ENCODE data around the gene MT2A.
A peak's percentile ranks its signal among the peaks of the same experiment; 100 is the strongest.
"Not testable (repeated sequence)": the region's sequence is repeated elsewhere in the genome, so short reads cannot be mapped to it uniquely, and the experiment has no call there.

The MT2A gene

DNA sequence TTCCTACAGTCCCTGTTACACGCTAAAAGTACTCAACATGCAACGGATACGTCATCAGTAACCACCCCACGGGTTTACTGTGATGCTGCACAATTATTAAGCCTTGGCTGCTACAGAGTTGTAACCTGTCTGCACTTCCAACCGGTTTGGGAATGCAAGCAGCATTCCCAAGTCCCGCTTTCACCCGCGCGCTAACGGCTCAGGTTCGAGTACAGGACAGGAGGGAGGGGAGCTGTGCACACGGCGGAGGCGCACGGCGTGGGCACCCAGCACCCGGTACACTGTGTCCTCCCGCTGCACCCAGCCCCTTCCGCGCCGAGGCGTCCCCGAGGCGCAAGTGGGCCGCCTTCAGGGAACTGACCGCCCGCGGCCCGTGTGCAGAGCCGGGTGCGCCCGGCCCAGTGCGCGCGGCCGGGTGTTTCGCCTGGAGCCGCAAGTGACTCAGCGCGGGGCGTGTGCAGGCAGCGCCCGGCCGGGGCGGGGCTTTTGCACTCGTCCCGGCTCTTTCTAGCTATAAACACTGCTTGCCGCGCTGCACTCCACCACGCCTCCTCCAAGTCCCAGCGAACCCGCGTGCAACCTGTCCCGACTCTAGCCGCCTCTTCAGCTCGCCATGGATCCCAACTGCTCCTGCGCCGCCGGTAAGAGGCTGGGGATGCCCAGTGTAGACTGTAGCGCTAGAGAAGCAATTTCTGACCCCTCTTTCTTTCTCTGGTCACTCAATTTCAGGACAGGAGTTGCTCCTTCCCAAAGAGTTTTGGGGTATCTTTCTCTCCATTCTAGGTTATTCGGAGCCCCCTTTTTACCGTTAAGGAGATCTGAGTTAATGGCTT, at the start of gene MT2A:
TSS of gene MT2A (plus strand) at position 542 of the 833 bp plus-strand sequence. CDS start at position 614, 72 bp downstream.
- DNase-seq = peak; percentile 92

DNA sequence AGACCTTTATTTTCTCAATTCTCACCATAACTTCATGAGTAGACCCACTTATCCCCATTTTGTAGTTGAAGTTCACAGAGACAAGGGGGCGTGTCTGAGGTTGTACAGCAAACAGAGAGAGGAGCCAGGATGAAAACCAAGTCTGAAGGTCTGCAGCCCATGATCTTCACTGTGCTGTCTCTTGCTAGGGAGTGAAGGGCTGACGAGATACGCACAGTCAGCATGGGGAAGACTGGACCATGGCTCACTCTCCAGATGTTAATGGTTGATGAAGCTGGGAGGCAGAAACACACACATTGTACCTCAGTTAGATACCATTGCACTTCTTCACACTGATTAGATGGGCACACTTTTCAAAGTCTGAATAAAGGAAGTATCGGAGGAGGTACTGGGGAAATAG, 49.3 kb upstream of the MT2A start:
- DNase-seq = no peak

DNA sequence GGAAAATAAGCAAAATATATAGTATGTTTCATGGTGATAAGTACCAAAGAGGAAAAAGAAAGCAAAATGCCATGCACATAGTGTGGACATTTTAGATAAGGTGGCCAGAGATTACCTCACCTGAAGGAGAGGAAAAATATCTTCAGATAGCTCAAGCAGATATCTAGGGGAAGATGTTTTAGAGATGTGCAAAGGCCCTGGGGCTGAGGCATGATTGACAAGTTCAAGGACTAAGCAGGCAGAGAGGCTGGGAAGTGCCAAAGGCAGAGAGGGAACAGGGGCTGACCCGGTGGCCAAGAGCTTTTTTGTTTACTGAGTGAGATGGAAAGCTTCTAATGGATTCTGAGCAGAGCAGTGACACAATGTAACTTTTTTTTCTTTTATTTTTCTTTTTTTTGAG, 47.9 kb upstream of the MT2A start:
- DNase-seq = no peak

DNA sequence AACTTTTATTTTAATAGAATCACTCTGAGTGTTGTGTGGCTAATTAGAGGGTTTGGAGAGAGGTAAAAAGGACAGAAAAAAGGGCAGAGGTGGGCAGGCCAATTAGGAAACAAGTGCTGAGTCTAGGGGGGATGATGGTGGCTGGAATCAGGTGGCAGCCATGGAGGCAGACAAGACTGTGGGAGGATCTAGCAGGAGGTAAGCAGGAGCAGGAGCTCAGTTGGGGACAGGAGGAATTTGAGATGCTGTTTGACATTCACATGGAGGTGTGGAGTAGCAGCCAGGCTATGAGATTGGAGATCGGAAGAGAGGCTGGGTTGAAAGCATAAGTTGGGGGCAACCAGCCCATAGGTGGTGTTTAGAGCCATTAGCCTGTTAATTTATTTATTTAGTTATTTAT, 47.3 kb upstream of the MT2A start:
- DNase-seq = no peak

DNA sequence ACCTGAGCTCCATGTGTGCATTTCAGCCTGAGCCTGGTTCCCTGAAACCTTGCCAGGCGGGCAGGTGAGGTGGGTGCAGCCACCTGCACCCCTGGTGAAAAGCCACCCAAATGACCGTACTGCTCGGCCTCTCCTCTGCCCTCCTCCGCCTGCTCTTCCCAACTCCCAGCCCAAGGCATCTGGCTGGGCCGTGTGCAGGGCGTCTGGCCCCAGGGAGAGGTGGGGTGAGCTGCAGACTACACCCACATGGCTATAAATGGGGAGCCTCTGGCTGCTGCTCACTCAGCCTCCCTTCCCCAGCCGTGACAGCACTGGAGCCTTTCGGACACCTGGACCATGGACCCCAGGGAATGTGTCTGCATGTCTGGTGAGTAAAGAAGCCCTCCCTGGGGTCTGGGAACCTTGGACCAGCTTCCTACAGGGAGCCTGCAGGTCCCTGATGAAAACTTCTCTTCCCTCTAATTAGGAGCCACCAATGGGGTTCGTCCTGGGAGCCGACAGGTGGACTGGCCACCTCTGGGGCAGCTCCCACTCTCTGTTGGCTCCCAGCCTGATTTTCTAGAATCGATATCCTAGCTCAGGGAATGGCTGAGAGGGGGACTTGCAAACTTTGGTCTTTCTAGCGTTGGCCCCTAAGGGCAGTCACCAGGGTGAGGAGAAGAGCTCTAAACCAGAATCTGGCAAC, 43.4 kb upstream of the MT2A start, which contains the start of gene MT4:
TSS of gene MT4 (plus strand) at position 281 of the 685 bp plus-strand sequence. CDS start at position 337, 56 bp downstream.
- DNase-seq = no peak

DNA sequence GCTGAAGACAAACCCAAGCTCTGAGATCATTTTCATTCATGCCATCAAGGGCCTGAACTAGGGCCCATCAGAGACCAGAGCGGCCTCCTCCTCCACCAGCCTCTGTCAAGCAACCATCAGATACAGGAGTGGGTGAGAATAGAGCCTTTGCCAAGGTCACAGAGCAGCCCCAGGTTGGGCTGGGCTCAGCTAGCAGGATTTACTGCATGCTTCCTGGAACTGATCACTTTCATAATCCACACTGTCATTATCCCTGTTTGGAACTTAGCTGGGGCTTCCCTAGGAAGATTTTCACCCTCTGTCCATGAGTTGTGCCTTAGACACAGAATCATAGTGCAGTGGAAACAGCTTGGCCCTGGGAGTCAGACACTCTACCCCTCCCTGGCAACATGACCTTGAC, 38.4 kb upstream of the MT2A start:
- no peak for DNase-seq

DNA sequence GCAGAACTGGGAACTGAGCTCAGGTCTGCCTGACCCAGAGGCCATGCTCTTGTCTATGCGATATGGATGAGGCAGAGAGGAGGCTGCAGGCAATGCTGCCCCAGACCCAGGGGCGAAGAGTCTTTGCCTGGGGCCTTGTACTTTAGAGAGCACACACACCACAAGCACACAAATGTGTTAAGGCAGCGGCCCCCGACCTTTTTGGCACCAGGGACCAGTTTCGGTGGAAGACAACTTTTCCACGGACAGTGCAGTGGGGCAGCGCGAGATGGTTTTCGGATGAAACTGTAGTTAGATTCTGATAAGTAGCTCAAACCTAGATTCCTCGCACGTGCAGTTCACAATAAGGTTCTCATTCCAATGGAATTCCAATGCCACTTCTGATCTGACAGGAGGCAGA, 36.9 kb upstream of the MT2A start:
- DNase-seq = no peak

DNA sequence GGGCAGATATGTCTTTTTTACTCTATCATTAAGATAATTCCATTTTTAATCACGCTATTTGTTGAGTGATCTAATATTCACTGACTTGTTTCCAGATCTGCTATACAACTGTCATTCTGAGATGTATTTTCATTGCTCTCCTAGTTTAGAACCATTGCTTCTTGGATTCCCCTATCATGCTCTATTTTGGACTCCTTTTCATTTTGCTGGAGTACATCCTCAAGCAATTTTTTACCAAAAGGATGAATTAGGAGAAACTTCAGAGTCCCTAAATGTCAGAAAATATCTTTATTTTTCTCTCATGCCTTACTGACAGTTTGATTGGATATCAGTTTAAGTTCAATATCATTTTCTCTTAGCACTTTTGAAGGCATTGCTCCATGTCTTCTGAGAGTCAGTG, 33.8 kb upstream of the MT2A start:
- no peak for DNase-seq

DNA sequence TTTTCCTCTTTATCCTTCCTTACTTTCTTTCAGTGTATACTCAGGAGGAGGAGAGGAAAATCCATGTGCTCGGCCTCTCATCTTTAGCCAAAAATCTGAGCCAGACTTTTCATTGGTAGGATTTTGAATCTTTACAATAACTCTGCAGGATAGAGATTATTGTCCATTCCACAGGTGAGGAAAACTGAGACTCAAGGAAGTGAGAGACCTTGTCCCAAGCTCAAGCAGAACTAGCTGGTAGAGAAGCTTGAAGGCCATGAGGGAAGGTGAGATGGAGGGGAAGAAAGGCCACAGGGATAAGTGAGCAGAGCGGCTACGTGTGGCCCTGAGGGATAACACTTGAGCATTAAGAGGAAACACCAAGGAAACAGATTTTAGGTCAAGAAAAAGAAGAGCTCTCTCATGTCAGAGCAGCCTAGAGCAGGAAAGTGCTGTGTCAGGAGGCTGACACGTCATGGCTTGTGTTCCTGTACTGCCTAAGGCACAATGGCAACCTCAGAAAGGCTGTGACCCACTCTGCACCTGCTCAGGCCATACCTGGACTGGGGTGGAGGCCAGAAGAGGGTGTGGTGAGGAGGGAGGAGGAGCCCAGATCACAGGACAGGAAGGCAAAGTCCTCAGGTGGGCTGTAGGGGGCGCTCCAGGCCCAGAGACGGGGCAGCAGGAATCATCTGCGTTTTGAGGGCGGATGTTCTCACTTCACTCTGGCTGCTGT, 31.6 kb upstream of the MT2A start:
- peak; percentile 5 for DNase-seq

DNA sequence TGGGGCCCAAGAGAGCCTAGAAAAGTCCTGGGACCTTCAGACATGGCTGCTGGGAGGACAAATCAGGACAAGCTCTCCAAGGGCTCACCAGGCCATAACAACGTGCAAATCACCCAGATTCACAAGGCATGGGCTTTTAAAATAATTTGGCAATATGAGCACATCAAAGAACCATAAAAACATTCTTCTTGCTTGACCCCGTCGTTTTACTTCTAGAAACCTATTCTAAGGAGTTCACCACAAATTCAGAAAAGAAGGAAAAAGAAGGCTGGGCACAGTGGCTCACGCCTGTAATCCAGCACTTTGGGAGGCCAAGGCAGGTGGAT, 31.1 kb upstream of the MT2A start:
- DNase-seq = no peak

DNA sequence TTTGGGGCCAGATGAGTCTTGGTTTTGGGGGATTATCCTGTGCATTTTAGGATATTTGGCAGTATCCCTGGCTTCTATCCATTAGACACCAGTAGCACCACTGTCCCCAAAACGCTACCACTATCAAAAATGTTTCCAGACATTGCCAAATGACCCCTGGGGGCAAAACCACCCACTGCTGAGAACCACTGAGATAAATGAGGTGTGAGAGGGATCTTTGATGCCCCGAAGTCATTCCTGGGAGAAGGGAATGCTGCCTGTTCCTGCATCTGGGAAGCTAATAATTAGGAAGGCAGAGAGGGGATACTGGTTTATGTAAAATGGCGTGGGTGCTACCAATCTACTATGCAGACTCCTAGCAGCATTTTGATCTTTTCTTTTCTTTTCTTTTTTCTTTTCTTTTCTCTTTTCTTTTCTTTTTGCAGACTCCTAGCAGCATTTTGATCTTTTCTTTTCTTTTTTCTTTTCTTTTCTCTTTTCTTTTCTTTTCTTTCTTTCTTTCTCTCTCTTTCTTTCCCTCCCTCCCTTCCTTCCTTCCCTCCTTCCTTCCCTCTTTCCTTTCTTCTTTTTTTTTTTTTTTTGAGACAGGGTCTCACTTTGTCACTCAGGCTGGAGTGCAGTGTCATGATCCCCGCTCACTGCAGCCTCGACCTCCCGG, 27.9 kb upstream of the MT2A start:
- no peak for DNase-seq

DNA sequence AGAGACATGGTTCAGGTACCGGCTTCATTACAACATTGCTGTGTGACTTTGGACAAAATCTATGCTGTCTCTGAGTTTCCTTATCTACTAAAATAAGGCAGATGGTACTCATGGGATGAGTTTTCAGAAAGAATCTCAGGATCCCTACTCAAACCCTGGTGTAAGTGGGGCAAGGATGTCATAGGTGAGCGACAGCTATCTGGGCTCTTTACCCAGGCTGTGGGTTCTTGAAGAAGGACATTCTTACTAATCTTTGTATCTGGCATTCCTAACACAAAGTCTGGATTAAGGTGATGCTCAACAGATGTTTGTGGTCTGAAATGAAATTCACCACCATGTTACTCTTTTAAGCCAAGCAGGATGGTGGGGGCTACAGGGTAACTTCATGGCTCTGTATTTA, 25.5 kb upstream of the MT2A start:
- not testable (repeated sequence) for DNase-seq

DNA sequence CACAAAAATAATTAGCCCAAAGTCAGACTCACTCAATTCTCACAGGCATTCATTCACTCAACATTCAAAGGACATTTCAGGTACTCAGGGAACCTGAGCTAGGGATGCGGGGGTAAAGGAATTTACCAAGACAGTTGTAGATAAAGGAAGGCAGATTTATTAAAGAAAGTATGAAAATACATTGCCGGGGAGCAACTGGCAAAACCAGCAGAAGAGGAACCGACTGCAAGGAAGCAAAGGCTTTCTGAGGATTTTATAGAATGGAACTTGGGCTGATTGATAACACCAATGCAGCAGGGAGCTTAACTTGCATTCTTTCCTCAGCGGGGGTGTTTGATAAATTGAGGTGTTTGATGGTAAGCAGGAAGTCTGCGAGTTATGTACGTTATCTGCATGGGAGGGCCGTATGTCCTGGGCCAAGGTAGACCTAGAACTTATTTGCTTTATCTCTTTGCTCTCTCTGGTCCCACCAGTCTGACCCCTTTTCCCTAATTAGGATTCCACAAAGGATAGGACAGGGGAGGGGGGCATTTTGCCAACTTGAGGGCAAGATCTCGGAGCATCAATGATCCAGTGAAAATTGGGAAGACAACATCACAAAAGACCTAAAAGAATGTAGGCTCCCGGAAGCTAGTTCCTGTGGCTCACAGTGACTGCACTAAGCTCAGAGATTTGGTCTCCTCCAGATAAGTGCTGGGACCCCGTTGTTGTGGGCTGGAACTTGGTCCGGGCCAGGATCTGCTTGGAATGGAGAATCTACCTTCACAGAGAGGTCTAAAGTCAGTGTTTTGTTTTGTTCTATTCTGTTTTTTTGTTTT, 24.8 kb upstream of the MT2A start:
- no peak for DNase-seq

DNA sequence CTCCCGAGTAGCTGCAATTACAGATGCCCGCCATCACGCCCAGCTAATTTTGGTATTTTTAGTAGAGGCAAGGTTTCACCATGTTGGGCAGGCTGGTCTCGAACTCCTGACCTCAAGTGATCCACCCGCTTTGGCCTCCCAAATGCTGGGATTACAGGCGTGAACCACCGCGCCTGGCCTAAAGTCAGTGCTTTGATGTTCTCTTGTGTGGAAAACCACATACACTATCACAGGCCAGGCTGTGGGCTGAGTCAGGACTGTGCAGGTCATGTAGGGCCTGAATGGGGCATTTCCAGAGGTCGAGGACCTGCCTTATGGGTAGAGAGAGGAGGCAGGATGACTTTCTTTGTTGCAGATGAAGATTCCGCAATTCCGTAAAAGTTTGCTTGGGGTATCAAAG, 24.1 kb upstream of the MT2A start:
- DNase-seq = no peak

DNA sequence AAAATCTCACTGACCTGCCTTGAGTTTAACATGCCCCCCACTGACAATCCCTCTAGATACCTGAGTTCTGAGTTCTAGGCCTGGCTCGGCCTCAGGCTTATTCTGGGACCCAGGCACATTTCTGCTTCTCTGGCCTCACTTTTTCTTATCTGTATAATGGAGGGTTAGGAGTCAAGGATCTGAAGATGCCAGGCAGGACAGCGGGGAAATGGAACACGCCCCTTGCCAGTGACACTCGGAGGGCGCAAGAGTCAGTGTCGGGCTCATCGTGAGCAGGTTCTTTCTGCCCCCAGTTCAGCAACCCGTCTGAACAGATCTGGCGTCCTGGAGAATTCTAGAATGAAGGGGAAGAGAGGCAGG, 19.6 kb upstream of the MT2A start:
- no peak for DNase-seq

DNA sequence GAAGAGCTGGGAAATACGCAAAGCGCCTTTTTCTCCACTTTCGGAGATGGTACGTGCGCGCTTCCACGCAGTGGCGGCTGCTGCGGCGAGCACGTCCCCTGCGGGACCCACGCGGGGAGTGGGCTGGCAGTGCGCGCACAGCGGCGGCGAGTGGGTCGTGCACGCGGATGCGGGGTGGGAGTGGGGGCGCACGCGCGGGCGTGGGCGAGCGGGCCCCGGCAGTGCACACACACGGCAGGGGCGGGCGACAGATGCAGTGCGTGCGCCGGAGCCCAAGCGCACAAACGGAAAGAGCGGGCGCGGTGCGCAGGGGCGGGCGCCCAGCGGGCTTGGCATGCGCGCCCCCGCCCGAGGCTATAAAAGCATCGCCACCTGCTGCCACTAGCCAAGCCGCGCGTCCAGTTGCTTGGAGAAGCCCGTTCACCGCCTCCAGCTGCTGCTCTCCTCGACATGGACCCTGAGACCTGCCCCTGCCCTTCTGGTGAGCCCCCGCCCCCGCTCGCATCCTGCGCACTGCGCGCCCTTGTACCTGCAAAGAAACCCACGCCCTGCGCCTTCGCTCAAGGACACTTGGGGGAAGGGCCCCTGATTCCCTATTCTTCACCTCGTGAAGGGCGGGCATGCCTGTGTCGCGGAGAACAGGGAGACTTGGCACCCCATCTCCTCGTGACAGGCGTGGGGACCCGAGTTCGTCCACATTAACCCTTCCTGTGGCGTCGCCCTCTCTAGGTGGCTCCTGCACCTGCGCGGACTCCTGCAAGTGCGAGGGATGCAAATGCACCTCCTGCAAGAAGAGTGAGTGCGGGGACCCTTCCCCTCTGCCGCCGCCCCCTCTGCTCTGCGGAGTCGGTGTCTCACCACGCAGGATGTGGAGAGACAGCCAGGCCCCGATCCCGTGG, 19.0 kb upstream of the MT2A start, which contains the start of gene MT3:
TSS of gene MT3 (plus strand) at position 388 of the 899 bp plus-strand sequence. CDS start at position 451, 63 bp downstream.
- peak; percentile 57 for DNase-seq

DNA sequence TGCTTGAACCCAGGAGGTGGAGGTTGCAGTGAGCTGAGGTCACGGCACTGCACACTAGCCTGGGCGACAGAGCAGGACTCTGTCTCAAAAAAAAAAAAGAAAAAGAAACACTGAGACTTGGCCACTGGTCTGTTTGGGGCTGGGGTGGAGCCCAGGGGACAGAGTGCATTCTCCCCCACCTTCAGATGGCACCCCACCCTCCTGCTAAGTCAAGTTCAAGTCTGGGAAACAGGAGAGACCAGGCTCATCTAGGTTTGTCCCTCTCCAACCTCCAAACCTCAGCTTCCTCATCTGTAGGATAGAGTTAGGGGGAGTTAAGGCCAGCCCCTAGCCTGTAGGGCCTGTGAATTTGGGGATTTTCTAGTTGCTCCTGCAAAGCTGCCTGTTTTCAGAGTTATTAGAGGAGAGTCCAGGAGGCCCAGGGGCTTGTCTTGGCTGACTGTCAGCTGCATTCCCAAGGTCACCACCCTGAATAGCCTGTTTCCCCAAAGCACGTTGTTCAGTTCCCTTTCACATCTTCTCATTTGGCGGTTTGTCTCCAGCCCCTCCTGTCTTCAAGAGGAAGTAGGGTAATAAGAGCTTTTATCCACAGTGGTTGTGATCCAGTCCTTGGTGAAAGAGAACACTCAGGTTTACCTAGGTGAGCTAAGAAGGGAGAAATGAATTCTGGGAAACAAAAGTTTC, 16.9 kb upstream of the MT2A start:
- no peak for DNase-seq

DNA sequence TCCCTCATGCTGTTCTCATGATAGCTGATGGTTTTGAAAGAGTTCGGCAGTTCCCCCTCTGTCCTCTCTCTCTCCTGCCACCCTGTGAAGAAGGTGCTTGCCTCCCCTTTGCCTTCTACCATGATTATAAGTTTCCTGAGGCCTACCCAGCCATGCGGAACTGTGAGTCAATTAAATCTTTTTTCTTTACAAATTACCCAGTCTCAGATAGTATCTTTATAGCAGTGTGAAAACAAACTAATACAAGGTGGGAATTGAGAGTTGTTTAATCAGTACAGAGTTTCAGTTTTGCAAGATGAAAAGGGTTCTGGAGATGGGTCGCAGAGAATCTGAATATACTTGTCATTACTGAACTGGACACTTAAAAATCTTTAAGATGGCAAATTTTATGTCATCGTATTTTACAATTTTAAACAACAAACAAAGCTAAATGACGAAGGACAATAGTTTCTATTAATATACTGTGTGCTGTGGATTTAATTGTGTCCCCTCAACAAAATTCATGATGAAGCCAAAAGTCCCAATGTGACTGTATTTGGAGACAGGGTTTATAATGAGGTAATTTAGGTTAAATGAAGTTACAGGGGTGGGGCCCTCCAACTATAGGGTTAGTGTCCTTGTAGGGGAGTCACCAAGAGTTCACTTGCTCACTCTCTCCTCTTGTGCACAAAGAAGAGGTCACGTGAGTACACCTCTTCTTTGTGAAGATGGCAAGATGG, 14.7 kb upstream of the MT2A start:
- DNase-seq = no peak

DNA sequence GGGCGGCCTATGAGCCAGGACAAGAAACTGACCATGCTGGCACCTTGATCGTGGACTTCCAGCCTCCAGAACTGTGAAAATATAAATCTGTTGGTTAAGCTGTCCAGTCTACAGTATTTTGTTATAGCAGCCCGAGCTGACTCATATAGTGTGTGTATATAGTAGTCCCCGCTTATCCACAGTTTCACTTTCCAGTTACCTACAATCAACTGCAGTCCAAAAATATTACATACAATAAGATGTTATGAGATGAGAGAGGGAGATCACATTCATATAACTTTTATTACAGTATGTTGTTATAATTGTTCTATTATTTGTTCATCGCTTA, 14.1 kb upstream of the MT2A start:
- DNase-seq = no peak

DNA sequence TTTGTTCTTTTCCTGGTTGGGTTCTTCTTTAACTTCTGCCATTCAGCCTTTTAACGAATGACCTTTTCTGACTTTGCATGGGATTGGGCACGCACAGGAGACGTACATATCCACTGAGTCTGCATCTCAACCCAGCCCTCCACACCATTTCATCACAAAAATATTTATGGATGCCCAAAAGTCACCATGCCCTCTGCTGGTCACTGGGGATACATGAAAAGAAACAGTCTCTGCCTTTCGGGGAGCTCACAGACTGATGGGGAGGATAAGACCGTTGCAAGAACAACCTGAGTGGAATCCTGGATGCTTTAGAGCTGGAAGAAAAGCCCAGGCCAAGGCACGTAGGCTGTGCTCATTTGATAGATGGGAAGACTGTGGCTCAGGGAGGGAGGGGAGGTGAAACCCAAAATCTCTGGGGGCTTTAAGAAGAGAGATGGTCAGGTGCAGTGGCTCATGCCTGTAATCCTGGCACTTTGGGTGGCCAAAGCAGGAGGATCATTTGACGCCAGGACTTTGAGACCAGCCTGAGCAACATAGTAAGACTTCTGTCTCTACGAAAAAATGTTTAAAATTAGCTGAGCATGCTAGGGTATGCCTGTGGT, 7.9 kb upstream of the MT2A start:
- peak; percentile 24 for DNase-seq

Measured in NCI-H510A treated with DMSO at 0.1 percent for 48 hours (cell line).